ENCODE results near the gene RACK1.
"Not testable (repeated sequence)": the region's sequence is repeated elsewhere in the genome, so short reads cannot be mapped to it uniquely, and the experiment has no call there.

The RACK1 gene

GRCh38 chr5:181243564-181244343 is at the start of gene RACK1:
RACK1 (minus strand) TSS chr5:181243906; CDS start chr5:181243800, 106 bp downstream.
- DNase-seq, result peak; percentile 85

- not testable (repeated sequence) for DNase-seq
Observed at GRCh38 chr5:181287331-181287730, 43.6 kb upstream of the RACK1 start.

- DNase-seq, result not testable (repeated sequence)
Observed at GRCh38 chr5:181285962-181286705, 42.4 kb upstream of the RACK1 start.

DNA sequence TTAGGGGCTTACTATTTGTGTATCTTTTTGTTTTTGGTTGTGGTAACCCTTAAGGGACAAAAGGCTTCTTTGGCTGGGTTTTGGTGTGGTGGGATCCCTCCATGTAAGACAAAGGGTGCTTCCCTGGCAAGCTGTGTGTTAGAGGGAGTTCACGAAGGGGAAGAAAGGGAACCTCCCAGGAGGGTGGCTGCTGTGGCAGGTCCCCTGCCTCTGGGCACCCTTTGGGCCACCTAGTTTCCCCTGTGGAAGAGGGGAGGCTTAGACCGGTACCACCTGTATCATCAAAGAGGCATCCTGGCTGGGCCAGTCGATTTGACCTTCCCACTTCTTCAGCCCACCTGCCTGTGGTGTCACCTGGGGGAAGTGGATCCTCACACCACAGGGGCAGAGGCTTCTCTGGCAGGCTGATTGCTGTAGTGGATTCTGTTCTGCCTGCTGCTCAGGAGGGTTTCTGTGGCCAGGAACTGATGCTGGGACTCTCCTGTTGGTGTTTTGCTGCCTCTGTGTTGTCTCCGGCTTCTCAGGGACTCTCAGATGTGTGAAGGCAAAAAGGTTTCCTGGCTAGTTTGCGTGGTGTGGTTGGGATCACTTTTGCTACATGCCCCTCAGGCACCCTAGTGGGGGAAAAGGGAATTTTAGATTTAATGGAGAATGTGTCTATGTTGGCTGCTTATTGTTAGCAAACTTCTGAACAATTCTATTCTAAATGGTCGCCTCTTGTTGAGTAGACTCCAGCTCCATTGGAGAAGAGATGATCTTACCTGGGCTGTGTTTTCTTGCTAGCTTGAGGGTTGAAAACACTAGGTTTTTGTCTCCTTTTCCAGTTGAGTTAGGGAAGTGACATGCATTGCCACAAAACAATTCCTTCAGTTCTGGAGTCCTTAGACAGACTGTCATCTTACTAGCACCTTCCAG is 40.4 kb upstream of the RACK1 start:
- DNase-seq, result not testable (repeated sequence)

- DNase-seq, result no peak
Observed at GRCh38 chr5:181283347-181283746, 39.6 kb upstream of the RACK1 start.

DNA sequence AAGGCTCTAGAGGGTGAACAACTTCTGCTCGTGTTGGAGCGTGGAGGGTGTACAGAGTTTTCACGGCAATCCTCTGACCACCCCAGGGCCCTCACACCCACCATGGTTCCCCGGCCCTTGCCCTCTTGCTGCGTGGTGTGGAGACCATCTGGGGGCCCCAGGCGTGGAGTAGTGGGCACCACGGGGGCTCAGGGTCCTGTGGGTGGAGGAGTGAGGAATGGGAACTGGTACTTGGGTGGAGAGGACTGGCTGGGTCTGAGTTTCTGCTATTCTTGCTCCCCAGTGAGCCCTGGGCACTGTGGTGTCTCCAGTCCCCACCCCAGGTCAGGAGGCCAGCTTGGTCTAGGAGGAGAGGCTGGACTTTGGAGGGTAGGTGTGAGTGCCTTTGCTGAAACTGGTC is 39.2 kb upstream of the RACK1 start:
- DNase-seq, result no peak

GRCh38 chr5:181282415-181282814 is 38.7 kb upstream of the RACK1 start:
- not testable (repeated sequence) for DNase-seq

DNA sequence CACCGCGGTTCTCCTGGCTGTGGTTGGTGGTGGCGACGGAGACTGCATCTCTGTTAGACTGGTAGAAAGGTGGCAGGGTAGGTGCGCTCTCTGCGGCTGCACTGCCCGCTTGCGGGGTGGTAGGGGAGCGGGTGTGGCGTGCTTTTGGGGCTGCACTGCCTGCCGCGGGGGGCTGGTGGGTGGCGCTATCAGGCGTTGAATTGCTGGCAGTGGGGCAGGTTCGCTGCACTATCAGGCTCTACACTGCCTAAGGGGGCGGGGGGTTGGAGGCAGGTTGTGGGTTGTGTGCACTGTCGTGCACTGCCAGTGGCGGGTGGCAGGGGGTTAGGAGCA is 38.2 kb upstream of the RACK1 start:
- no peak for DNase-seq

DNA sequence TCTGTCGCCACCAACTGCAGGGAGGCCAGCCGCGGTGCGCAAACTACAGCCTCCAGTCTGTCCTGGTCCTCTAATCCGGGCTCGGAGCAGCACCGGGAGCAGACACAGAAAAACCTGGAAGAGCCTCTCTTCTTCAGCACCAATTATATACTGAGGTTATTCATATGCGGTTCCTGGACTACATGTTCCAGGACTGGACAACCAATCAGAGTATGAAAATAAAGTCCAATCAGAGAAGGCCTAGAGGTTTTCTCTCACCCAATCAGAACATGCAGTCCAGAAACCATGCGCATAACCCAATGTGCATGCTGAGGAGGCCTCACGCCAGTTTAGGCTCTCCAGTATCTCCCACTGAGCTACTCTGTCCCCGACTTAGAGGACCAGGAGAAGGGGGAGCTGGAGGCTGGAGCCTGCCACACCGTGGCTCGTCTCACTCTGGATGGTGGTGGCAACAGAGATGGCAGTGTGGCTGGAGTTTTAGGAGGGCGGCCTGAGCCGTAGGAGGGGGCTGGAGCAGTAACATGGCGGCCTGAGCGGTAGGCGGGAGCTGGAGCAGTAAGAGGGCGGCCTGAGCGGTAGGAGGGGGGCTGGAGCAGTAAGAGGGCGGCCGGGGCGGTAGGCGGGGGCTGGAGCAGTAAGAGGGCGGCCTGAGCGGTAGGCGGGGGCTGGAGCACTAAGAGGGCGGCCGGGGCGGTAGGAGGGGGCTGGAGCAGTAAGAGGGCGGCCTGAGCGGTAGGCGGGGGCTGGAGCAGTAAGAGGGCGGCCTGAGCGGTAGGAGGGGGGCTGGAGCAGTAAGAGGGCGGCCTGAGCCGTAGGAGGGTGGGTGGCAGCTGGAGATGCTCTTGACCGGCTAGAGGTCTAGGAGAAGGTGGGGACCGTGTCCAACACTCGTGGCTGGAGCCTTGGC is 37.6 kb upstream of the RACK1 start:
- no peak for DNase-seq

DNA sequence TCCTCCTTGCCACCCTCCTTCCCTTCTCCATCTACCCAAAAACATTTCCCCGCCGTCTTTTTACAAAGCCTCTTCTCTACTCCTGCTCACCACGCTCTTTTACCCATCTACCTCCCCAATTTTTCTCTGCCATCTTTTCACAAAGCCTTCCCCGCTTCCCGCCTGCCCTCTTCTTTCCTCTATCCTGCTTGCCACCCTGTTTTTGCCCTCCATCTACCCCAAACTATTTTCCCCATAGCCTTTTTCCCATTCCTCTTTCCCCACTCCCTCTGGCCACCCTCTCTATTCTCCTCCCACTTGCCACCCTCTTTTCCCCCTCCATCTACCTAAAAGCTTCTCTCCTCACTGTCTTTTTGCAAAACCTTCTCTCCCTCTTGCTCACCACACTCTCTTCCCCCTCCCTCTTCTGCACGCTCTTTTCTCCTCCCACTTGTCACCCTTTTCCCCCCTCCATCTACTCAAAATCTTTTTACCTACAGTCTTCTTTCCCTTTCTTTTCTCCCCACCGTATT is 36.6 kb upstream of the RACK1 start:
- no peak for DNase-seq

- DNase-seq, result not testable (repeated sequence)
Observed at GRCh38 chr5:181273433-181273744, 29.7 kb upstream of the RACK1 start.

- no peak for DNase-seq
Observed at GRCh38 chr5:181271081-181271480, 27.4 kb upstream of the RACK1 start.

DNA sequence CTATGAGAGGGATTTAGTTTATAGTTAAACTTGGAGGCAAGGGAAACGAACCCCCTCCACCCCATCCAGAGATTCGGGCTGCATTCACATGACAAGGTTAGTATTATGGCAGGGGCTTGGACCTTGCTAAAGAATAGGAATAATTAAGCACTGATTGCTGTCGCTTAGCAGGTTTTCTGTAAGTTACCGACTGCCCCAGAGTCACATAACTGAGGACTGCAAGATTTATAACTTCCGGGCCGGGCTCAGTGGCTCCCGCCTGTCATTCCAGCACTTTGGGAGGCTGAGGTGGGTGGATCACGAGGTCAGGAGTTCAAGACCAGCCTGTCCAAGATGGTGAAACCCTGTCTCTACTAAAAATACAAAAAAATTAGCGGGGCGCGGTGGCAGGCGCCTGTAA is 24.2 kb upstream of the RACK1 start:
- not testable (repeated sequence) for DNase-seq

DNA sequence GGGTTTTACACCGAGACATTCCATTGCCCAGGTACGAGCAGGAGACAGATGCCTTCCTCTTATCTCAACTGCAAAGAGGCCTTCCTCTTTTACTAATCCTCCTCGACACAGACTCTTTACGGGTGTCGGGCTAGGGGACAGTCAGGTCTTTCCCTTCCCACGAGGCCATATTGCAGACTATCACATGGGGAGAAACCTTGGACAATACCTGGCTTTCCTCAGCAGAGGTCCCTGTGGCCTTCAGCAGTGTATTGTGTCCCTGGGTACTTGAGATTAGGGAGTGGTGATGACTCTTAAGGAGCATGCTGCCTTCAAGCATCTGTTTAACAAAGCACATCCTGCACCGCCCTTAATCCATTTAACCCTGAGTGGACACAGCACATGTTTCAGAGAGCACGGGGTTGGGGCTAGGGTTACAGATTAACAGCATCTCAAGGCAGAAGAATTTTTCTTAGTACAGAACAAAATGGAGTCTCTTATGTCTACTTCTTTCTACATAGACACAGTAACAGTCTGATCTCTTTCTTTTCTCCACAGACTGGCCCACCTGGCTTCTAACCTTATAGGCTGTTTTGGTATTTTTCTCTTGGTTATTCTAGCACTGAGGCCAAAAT is 23.7 kb upstream of the RACK1 start:
- not testable (repeated sequence) for DNase-seq

GRCh38 chr5:181265092-181265671 is 21.5 kb upstream of the RACK1 start:
- no peak for DNase-seq

- no peak for DNase-seq
Observed at GRCh38 chr5:181263633-181264032, 19.9 kb upstream of the RACK1 start.

DNA sequence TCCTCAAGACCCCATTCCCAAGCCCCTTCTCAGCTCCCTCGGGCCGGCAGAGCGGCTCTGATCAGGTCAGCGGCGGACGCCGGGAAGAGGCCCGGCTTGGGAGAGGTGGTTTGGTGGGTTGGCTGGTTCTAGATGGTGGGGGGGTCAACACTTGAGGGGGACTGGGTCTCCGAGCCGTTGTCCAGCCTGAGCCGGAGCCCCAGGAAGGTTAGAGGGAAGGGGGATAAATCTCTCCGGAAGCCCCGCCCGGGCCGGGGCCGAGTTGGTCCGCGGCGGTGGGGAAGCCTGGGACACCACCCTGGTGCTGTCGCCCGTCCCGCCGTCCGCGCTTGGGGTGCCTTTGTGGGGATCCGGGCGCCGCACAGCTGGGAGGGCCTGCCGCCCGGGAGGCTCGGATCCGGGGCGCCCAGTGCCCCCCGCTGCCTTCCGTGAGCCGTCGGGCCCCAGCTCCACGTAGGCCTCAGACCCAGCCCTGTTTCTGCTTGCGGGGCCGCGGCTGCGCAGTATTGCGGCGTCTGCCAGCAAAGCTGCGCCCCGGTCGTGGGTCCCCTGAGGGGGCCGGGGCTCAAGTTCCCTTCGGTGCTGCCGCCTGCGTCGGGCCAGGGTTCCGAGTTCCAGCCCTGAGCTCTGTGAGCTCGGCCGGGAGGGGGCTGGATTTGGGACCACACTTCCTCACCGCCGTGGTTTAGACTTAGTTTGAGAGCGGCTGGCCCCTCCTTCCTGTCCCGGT is 17.8 kb upstream of the RACK1 start:
- DNase-seq, result peak; percentile 74

- peak; percentile 87 for DNase-seq
Observed at GRCh38 chr5:181260720-181261319, 17.1 kb upstream of the RACK1 start, which contains the start of gene TRIM52. TRIM52 (minus strand) TSS chr5:181261143; CDS start chr5:181260813, 330 bp downstream.

DNA sequence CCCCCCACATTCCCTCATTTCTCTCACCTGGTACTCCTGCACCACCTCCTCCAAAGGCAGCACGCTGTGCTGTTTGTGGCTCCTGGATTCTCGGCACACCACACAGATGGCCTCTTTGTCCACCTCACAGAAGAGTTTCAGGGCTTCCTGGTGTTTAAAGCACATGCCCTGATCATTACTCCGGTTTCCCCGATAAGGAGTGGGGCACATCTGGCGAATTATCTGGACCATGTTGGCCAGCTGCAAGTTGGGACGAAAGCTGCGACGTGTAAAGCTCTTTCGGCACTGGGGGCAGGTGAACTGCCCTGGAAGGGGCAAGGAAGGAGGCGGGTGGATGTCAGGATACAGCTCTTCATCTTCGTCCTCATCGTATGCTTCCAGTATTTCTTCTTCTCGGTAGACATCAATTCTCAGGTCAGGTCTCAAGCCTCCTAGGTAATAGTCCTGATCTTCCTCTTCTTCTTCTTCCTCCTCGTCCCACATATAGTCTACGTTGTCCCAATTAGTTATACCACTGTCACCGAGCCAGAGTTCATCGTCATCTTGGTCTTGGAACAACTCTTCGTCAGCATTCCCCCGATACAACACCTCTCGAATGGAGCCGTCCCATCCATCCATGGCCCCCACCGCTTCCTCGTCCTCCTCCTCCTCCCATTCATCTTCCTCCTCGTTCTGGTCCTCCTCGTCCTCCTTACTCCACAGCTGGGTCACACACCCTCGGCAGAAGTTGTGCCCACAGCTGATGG is 16.4 kb upstream of the RACK1 start:
- DNase-seq, result no peak

Measured in HCEC 1CT (cell line).